ENCODE measurements around the gene ITCH.
"Not testable (repeated sequence)": the region's sequence is repeated elsewhere in the genome, so short reads cannot be mapped to it uniquely, and the experiment has no call there.

ITCH gene

GRCh38 chr20:34439168-34439567, 76.1 kb downstream of the ITCH start:
- no peaks in the 10 kb centered on the region for H3K4me1 ChIP-seq (ENCODE audit: control insufficient read depth, insufficient read depth, low read length)
- no peaks in the 10 kb centered on the region for H3K27me3 ChIP-seq (ENCODE audit: control insufficient read depth, insufficient read depth, low read length)
- no peak overlapping the region for H3K4me3 ChIP-seq (ENCODE audit: low read depth, low read length)
- H3K36me3 ChIP-seq (ENCODE audit: control insufficient read depth, insufficient read depth, low read length) = peaks cover 61% of the 10 kb centered on the region
- no peak overlapping the region for H3K9ac ChIP-seq (ENCODE audit: low read length)
- H3K9me3 ChIP-seq (ENCODE audit: control insufficient read depth, insufficient read depth, low read depth, low read length) = no peaks in the 10 kb centered on the region
- no peak overlapping the region for H3K27ac ChIP-seq (ENCODE audit: low read depth, low read length)

GRCh38 chr20:34441423-34441822, 78.3 kb downstream of the ITCH start:
- peaks cover 82% of the 10 kb centered on the region for H3K36me3 ChIP-seq (ENCODE audit: control insufficient read depth, insufficient read depth, low read length)
- H3K9ac ChIP-seq (ENCODE audit: low read length); H3K27me3 ChIP-seq (ENCODE audit: control insufficient read depth, insufficient read depth, low read length); H3K9me3 ChIP-seq (ENCODE audit: control insufficient read depth, insufficient read depth, low read depth, low read length); H3K4me3 ChIP-seq (ENCODE audit: low read depth, low read length); H3K27ac ChIP-seq (ENCODE audit: low read depth, low read length); H3K4me1 ChIP-seq (ENCODE audit: control insufficient read depth, insufficient read depth, low read length): not testable (repeated sequence)

GRCh38 chr20:34443546-34443945, 80.5 kb downstream of the ITCH start:
- H3K9me3 ChIP-seq (ENCODE audit: control insufficient read depth, insufficient read depth, low read depth, low read length) = no peaks in the 10 kb centered on the region
- H3K4me3 ChIP-seq (ENCODE audit: low read depth, low read length) = no peak overlapping the region
- no peak overlapping the region for H3K27ac ChIP-seq (ENCODE audit: low read depth, low read length)
- H3K4me1 ChIP-seq (ENCODE audit: control insufficient read depth, insufficient read depth, low read length) = no peaks in the 10 kb centered on the region
- H3K9ac ChIP-seq (ENCODE audit: low read length) = no peak overlapping the region
- H3K36me3 ChIP-seq (ENCODE audit: control insufficient read depth, insufficient read depth, low read length) = peaks cover 88% of the 10 kb centered on the region
- H3K27me3 ChIP-seq (ENCODE audit: control insufficient read depth, insufficient read depth, low read length) = no peaks in the 10 kb centered on the region

- peaks cover 88% of the 10 kb centered on the region for H3K36me3 ChIP-seq (ENCODE audit: control insufficient read depth, insufficient read depth, low read length)
- H3K9me3 ChIP-seq (ENCODE audit: control insufficient read depth, insufficient read depth, low read depth, low read length) = no peaks in the 10 kb centered on the region
- no peak overlapping the region for H3K4me3 ChIP-seq (ENCODE audit: low read depth, low read length)
- H3K4me1 ChIP-seq (ENCODE audit: control insufficient read depth, insufficient read depth, low read length) = no peaks in the 10 kb centered on the region
- no peak overlapping the region for H3K27ac ChIP-seq (ENCODE audit: low read depth, low read length)
- H3K9ac ChIP-seq (ENCODE audit: low read length) = no peak overlapping the region
- H3K27me3 ChIP-seq (ENCODE audit: control insufficient read depth, insufficient read depth, low read length) = no peaks in the 10 kb centered on the region
Measured at GRCh38 chr20:34445177-34446065, 82.3 kb downstream of the ITCH start.

- no peak overlapping the region for H3K9ac ChIP-seq (ENCODE audit: low read length)
- no peak overlapping the region for H3K4me3 ChIP-seq (ENCODE audit: low read depth, low read length)
- no peaks in the 10 kb centered on the region for H3K4me1 ChIP-seq (ENCODE audit: control insufficient read depth, insufficient read depth, low read length)
- H3K9me3 ChIP-seq (ENCODE audit: control insufficient read depth, insufficient read depth, low read depth, low read length) = no peaks in the 10 kb centered on the region
- H3K27me3 ChIP-seq (ENCODE audit: control insufficient read depth, insufficient read depth, low read length) = no peaks in the 10 kb centered on the region
- peaks cover 90% of the 10 kb centered on the region for H3K36me3 ChIP-seq (ENCODE audit: control insufficient read depth, insufficient read depth, low read length)
- H3K27ac ChIP-seq (ENCODE audit: low read depth, low read length) = no peak overlapping the region
Measured at GRCh38 chr20:34448517-34448916, 85.4 kb downstream of the ITCH start.

GRCh38 chr20:34449674-34450592, 86.9 kb downstream of the ITCH start:
- Histone ChIP-seq H3K36me3 (ENCODE audit: control insufficient read depth, insufficient read depth, low read length) (peaks cover 79% of the 10 kb centered on the region), H3K9me3 (ENCODE audit: control insufficient read depth, insufficient read depth, low read depth, low read length) (no peaks in the 10 kb centered on the region)

GRCh38 chr20:34452281-34452982, 89.4 kb downstream of the ITCH start:
- H3K9me3 ChIP-seq (ENCODE audit: control insufficient read depth, insufficient read depth, low read depth, low read length) = no peaks in the 10 kb centered on the region
- H3K27ac ChIP-seq (ENCODE audit: low read depth, low read length) = no peak overlapping the region
- H3K27me3 ChIP-seq (ENCODE audit: control insufficient read depth, insufficient read depth, low read length) = no peaks in the 10 kb centered on the region
- H3K36me3 ChIP-seq (ENCODE audit: control insufficient read depth, insufficient read depth, low read length) = peaks cover 64% of the 10 kb centered on the region
- no peaks in the 10 kb centered on the region for H3K4me1 ChIP-seq (ENCODE audit: control insufficient read depth, insufficient read depth, low read length)
- H3K4me3 ChIP-seq (ENCODE audit: low read depth, low read length) = no peak overlapping the region
- no peak overlapping the region for H3K9ac ChIP-seq (ENCODE audit: low read length)

More at GRCh38 chr20:34449674-34450592, 86.9 kb downstream of the ITCH start:
- Histone ChIP-seq H3K27me3 (ENCODE audit: control insufficient read depth, insufficient read depth, low read length) (no peaks in the 10 kb centered on the region), H3K4me3 (ENCODE audit: low read depth, low read length) (no peak overlapping the region), H3K9ac (ENCODE audit: low read length) (no peak overlapping the region), H3K27ac (ENCODE audit: low read depth, low read length) (no peak overlapping the region), H3K4me1 (ENCODE audit: control insufficient read depth, insufficient read depth, low read length) (no peaks in the 10 kb centered on the region)

GRCh38 chr20:34458631-34459030, 95.6 kb downstream of the ITCH start:
- Histone ChIP-seq H3K36me3 (ENCODE audit: control insufficient read depth, insufficient read depth, low read length) (peaks cover 59% of the 10 kb centered on the region), H3K9ac (ENCODE audit: low read length) (no peak overlapping the region), H3K4me3 (ENCODE audit: low read depth, low read length) (no peak overlapping the region), H3K27me3 (ENCODE audit: control insufficient read depth, insufficient read depth, low read length) (no peaks in the 10 kb centered on the region), H3K9me3 (ENCODE audit: control insufficient read depth, insufficient read depth, low read depth, low read length) (no peaks in the 10 kb centered on the region), H3K27ac (ENCODE audit: low read depth, low read length) (no peak overlapping the region), H3K4me1 (ENCODE audit: control insufficient read depth, insufficient read depth, low read length) (no peaks in the 10 kb centered on the region)

- no peaks in the 10 kb centered on the region for H3K27me3 ChIP-seq (ENCODE audit: control insufficient read depth, insufficient read depth, low read length)
- peaks cover 58% of the 10 kb centered on the region for H3K36me3 ChIP-seq (ENCODE audit: control insufficient read depth, insufficient read depth, low read length)
- no peaks in the 10 kb centered on the region for H3K4me1 ChIP-seq (ENCODE audit: control insufficient read depth, insufficient read depth, low read length)
- H3K4me3 ChIP-seq (ENCODE audit: low read depth, low read length) = no peak overlapping the region
- H3K9ac ChIP-seq (ENCODE audit: low read length) = no peak overlapping the region
- H3K9me3 ChIP-seq (ENCODE audit: control insufficient read depth, insufficient read depth, low read depth, low read length) = no peaks in the 10 kb centered on the region
- no peak overlapping the region for H3K27ac ChIP-seq (ENCODE audit: low read depth, low read length)
Measured at GRCh38 chr20:34459209-34459897, 96.3 kb downstream of the ITCH start.

- Histone ChIP-seq H3K27ac (ENCODE audit: low read depth, low read length) (no peak overlapping the region), H3K9ac (ENCODE audit: low read length) (no peak overlapping the region), H3K36me3 (ENCODE audit: control insufficient read depth, insufficient read depth, low read length) (peaks cover 55% of the 10 kb centered on the region), H3K4me1 (ENCODE audit: control insufficient read depth, insufficient read depth, low read length) (no peaks in the 10 kb centered on the region), H3K27me3 (ENCODE audit: control insufficient read depth, insufficient read depth, low read length) (no peaks in the 10 kb centered on the region), H3K9me3 (ENCODE audit: control insufficient read depth, insufficient read depth, low read depth, low read length) (no peaks in the 10 kb centered on the region), H3K4me3 (ENCODE audit: low read depth, low read length) (no peak overlapping the region)
Measured at GRCh38 chr20:34461779-34462087, 98.7 kb downstream of the ITCH start.
